ENCODE results near the gene SENP7. TPM values are rescaled to one million over a fixed set of nuclear protein-coding genes. Genes with fewer than 3 reads are reported as not detected.

The SENP7 gene
- total and polyA plus RNA-seq, 2 donors (not counting 1 experiment from before 2014, with no cell fraction given), result 14.7 to 50.3 TPM

DNA sequence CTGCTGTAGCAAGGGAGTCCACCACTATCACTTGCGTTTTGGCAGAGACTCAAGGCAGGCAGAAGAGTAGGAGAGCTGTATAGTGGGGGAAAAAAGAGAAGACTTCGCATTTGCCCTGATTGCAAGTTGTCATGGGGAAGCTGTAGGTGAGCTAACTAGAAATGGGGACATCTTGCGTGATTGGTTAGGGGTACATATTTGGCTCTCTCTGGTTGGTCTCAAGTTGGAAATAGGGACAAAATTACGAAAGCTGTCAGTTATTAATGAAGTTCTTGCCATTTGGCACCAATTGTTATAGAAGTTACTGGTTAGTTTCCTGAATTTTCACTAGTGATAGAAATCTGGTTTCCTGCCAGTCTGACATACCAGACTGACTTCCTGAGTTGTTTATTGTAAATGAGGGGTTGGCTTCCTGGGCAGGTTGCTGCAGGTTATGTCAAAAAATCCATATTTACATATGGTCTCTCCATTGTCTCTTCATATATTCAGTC lies 8.2 kb upstream of the SENP7 start:
- no peak overlapping the region for H3K4me2 ChIP-seq (replicated peaks; ENCODE audit: low read depth, low read length, poor library complexity, severe bottlenecking)
- intact Hi-C loops (cut with micrococcal nuclease), result no loop called here
- no peak for TF ChIP-seq EZH2 (IDR thresholded peaks at IDR 0.05; ENCODE audit: borderline replicate concordance, insufficient read depth, low read depth, low read length, poor library complexity, severe bottlenecking)
- TF ChIP-seq, protein P1, sequence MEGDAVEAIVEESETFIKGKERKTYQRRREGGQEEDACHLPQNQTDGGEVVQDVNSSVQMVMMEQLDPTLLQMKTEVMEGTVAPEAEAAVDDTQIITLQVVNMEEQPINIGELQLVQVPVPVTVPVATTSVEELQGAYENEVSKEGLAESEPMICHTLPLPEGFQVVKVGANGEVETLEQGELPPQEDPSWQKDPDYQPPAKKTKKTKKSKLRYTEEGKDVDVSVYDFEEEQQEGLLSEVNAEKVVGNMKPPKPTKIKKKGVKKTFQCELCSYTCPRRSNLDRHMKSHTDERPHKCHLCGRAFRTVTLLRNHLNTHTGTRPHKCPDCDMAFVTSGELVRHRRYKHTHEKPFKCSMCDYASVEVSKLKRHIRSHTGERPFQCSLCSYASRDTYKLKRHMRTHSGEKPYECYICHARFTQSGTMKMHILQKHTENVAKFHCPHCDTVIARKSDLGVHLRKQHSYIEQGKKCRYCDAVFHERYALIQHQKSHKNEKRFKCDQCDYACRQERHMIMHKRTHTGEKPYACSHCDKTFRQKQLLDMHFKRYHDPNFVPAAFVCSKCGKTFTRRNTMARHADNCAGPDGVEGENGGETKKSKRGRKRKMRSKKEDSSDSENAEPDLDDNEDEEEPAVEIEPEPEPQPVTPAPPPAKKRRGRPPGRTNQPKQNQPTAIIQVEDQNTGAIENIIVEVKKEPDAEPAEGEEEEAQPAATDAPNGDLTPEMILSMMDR (IDR thresholded peaks at IDR 0.05), result no peak
- no peak overlapping the region for H3K4me3 ChIP-seq (ENCODE audit: control extremely low read depth in 1 of 5, extremely low read depth in 1 of 5, insufficient read depth in 1 of 5, low read depth in 2 of 5, low read length in 4 of 5)
- ChIA-PET CTCF (interaction anchor here (1.3 kb wide), 1 partner anchor 8 kb away, joined by 3 read pairs; no protein-coding TSS in a partner anchor), POLR2A (no interaction called here)
- peaks cover 4% of the 10 kb centered on the region for H3K4me1 Mint-ChIP-seq
- ATAC-seq (ENCODE audit: low read depth), result no peak
- H3K27ac ChIP-seq (ENCODE audit: low read length in 2 of 2), result no peak overlapping the region
- peaks cover 6% of the 10 kb centered on the region for H3K27me3 Mint-ChIP-seq
- WGBS (ENCODE audit: insufficient coverage), result 40% methylated on average over 4 of the region's 4 CpGs
- no peaks in the 10 kb centered on the region for H3K9me3 Mint-ChIP-seq (ENCODE audit: insufficient read depth)
- no peaks in the 10 kb centered on the region for H3K79me2 ChIP-seq (ENCODE audit: control insufficient read depth, insufficient read depth, low read length)
- peaks cover 0 to 5% (median 0%) of the 10 kb centered on the region in 4 experiments for H3K27me3 ChIP-seq (replicated peaks in 1 of 4; ENCODE audit: control extremely low read depth in 1 of 4, control insufficient read depth in 3 of 4, insufficient read depth in 4 of 4, low read length in 3 of 4)
- H3K9ac ChIP-seq (ENCODE audit: low read length), result no peak overlapping the region
- no peaks in the 10 kb centered on the region for H3K36me3 ChIP-seq (replicated peaks in 1 of 2; ENCODE audit: control extremely low read depth in 1 of 2, control insufficient read depth in 1 of 2, extremely low read depth in 1 of 2, insufficient read depth in 2 of 2, low read length in 1 of 2)
- peaks cover 0 to 7% of the 10 kb centered on the region in 2 donors for H3K4me1 ChIP-seq (ENCODE audit: control insufficient read depth in 2 of 2, insufficient read depth in 2 of 2, low read length in 2 of 2)
- H3K27ac Mint-ChIP-seq, result no peak overlapping the region
- peaks cover 0 to 3% (median 0%) of the 10 kb centered on the region in 3 donors for H3K9me3 ChIP-seq (ENCODE audit: control extremely low read depth in 1 of 3, control insufficient read depth in 2 of 3, insufficient read depth in 1 of 3, low read length in 2 of 3)
- no peak overlapping the region for H3K4me3 Mint-ChIP-seq
- no peak for DNase-seq
- no peaks in the 10 kb centered on the region for H4K20me1 ChIP-seq (ENCODE audit: control insufficient read depth, insufficient read depth, low read length, poor library complexity, severe bottlenecking)
- H2AFZ ChIP-seq (ENCODE audit: insufficient read depth, low read depth, low read length, poor library complexity, severe bottlenecking), result peak overlapping the region; percentile 11

DNA sequence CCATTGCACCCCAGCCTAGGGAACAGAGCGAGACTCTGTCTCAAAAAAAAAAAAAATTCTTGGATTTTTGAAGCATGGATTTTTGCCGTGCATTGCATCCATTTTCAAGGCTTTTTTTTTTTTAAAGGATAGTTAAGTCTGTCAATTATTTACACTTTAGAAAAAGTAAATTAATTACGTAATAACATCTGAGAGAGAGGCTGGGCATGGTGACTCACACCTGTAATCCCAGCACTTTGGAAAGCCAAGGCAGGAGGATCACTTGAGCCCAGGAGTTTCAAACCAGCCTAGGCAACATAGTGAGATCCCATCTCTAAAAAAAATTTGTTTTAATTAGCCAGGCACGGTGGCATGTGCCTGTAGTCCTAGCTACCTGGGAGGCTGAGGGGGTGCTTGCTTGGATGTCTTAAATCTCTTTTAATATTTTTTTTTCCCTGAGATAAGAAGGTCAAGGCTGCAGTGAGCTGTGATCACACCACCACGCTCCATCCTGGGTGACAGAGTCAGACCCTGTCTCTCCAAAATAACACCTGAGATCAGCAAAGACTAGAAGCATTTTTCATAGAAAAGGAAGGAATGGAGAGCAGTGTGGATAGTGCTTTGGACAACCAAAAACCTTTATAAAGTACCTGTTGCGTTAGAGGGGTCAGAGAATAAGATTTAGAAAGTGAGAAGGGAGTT lies 6.8 kb upstream of the SENP7 start:
- TF ChIP-seq, protein P1 (IDR thresholded peaks at IDR 0.05), result no peak
- no peak for TF ChIP-seq EZH2 (IDR thresholded peaks at IDR 0.05; ENCODE audit: borderline replicate concordance, insufficient read depth, low read depth, low read length, poor library complexity, severe bottlenecking)
- CTCF ChIA-PET, result interaction anchor here (1.3 kb wide), 1 partner anchor 10 kb away, joined by 3 read pairs; no protein-coding TSS in a partner anchor
- peaks cover 0 to 5% (median 0%) of the 10 kb centered on the region in 4 experiments for H3K27me3 ChIP-seq (replicated peaks in 1 of 4; ENCODE audit: control extremely low read depth in 1 of 4, control insufficient read depth in 3 of 4, insufficient read depth in 4 of 4, low read length in 3 of 4)
- no peaks in the 10 kb centered on the region for H3K9me3 Mint-ChIP-seq (ENCODE audit: insufficient read depth)
- H3K27ac Mint-ChIP-seq, result no peak overlapping the region
- H3K4me1 ChIP-seq (ENCODE audit: control insufficient read depth in 2 of 2, insufficient read depth in 2 of 2, low read length in 2 of 2), result peaks cover 0 to 7% of the 10 kb centered on the region in 2 donors
- 100% methylated on average over 2 of the region's 6 CpGs for WGBS (ENCODE audit: insufficient coverage)
- H3K4me2 ChIP-seq (replicated peaks; ENCODE audit: low read depth, low read length, poor library complexity, severe bottlenecking), result no peak overlapping the region
- no peaks in the 10 kb centered on the region for H3K9me3 ChIP-seq (ENCODE audit: control extremely low read depth in 1 of 3, control insufficient read depth in 2 of 3, insufficient read depth in 1 of 3, low read length in 2 of 3)
- peaks cover 11% of the 10 kb centered on the region for H3K27me3 Mint-ChIP-seq
- no peak overlapping the region for H3K4me3 Mint-ChIP-seq
- no peak overlapping the region for H3K27ac ChIP-seq (ENCODE audit: low read length in 2 of 2)
- peaks cover 4% of the 10 kb centered on the region for H3K4me1 Mint-ChIP-seq
- DNase-seq, result no peak
- intact Hi-C loops (cut with micrococcal nuclease), result no loop called here
- no peaks in the 10 kb centered on the region for H3K36me3 ChIP-seq (replicated peaks in 1 of 2; ENCODE audit: control extremely low read depth in 1 of 2, control insufficient read depth in 1 of 2, extremely low read depth in 1 of 2, insufficient read depth in 2 of 2, low read length in 1 of 2)
- POLR2A ChIA-PET, result no interaction called here
- no peak overlapping the region for H3K4me3 ChIP-seq (ENCODE audit: control extremely low read depth in 1 of 5, extremely low read depth in 1 of 5, insufficient read depth in 1 of 5, low read depth in 2 of 5, low read length in 4 of 5)
- H4K20me1 ChIP-seq (ENCODE audit: control insufficient read depth, insufficient read depth, low read length, poor library complexity, severe bottlenecking), result no peaks in the 10 kb centered on the region
- no peak overlapping the region for H2AFZ ChIP-seq (ENCODE audit: insufficient read depth, low read depth, low read length, poor library complexity, severe bottlenecking)
- no peak overlapping the region for H3K9ac ChIP-seq (ENCODE audit: low read length)
- H3K79me2 ChIP-seq (ENCODE audit: control insufficient read depth, insufficient read depth, low read length), result no peaks in the 10 kb centered on the region
- no peak for ATAC-seq (ENCODE audit: low read depth)

Measured in B cell (primary cell).